GM19467 (cell line): Measurements from ENCODE around the gene RTF1.
"Not testable (repeated sequence)": the region's sequence is repeated elsewhere in the genome, so short reads cannot be mapped to it uniquely, and the experiment has no call there.

Experiments
- ATAC-seq: cut with Tn5 transposase; IDR thresholded peaks from one replicate; pipeline ENCODE4 v1.9.1; 2021; ENCODE audit warnings: mild to moderate bottlenecking, moderate library complexity; ENCODE audit not compliant: unreplicated experiment

Gene RTF1

DNA sequence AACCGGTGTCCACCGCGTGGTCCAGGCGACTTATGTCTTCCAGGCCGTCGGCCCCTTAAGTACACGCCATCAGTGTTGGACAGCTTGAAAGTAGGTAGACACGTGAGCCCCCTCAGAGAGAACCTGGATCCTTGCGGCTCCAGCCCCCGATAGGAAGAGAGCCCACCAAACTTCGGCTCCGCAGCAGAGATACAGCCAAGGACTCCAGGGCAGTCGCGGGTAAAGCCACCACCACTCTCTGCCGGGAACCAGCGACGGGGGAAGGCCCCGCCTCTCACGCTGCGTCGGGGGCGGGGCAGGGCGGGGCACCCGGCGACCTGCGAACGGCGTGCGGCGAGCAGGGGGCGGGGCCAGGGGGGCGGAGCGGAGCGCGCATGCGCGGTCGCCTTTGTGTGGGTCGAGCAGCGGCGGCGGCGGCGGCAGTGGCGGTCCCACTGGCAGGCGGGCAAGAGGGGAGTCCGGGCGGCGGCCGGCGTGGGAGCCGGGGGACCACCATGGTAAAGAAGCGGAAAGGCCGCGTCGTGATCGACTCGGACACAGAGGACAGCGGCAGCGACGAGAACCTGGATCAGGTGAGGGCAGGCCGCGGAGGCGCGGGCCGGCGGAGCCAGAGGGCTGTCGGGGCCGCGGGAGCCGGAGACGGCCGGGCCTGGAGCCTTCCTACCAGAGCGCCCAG, at the start of gene RTF1:
RTF1 (plus strand) TSS at position 354 of the 676 bp plus-strand sequence; CDS start at position 375, 21 bp downstream.
- peak; percentile 63 for ATAC-seq

DNA sequence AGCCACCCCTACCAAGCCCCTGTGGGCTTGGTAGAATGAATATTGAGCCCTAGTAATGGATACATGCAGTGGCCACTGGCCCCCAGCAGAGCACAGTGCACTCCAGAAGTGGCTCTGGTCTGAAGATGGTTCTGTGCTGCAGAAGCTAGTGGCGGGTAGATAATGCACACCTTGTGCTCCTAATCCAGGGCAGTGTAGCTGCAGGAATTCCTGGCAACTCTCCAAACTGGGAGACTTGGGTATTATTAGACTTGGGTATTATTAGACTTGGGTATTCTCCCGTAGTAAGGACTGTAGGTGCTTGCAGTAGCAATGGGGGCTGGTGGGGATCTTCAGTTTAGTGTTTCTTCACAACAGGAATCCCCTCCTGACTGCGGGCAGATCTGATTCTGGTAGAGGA, 49.5 kb upstream of the RTF1 start:
- ATAC-seq: no peak

DNA sequence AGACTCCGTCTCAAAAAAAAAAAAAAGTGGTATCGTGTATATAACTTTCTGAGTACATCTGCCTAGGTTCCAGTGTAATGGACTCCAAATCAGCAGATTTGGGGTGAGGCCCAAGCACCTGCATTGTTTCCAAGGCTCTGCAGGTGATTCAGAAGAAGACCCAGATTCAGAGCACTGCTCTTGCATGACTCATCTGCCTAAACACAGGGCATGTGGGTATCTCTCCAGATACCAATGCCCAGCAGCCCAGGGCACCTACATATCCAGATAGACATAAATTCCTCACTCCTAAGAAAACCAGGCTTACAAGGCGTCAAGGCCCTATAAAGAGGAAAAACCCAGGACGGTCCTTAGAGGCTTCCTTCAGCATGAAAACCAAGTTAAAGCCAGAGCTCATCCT, 38.9 kb upstream of the RTF1 start:
- no peak for ATAC-seq

DNA sequence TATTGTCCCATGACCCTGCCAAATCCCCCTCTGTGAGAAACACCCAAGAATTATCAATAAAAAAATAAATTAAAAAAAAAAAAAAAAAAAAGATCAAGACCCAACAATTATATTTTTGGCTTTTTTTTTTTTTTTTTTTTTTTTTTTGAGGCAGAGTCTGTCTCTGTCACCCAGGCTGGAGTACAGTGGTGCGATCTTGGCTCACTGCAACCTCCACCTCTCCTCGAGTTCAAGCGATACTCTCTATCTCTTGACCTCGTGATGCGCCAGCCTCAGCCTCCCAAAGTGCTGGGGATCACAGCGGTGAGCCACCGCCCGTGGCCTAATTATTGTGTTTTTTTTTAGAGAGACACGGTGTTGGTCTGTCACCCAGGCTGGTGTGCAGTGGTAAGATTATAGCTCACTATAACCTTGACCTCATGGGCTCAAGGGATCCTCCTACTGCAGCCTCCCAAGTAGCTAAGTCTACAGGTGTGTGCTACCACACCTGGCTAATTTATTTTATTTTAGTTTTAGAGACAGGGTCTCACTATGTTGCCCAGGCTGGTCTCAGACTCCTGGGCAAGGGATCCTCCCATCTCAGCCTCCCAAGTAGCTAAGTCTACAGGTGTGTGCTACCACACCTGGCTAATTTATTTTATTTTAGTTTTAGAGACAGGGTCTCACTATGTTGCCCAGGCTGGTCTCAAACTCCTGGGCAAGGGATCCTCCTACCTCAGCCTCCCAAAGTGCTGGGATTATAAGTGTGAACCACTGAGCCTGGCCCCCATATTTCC, 32.7 kb upstream of the RTF1 start:
- not testable (repeated sequence) for ATAC-seq

DNA sequence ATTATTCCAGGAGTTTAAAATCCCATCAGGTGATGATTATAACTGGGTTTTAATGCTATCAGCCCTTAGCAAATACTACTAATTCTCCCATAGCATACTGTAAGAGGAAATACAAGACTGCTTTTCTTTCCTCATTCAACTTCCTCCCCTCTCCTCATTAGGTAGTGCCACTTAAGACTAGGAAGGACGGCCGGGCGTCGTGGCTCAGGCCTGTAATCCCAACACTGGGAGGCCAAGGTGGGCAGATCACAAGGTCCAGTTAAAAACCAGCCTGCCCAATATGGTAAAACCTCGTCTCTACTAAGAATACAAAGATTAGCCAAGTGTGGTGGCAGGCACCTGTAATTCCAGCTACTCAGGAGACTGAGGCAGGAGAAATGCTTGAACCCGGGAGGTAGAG, 29.2 kb upstream of the RTF1 start:
- no peak for ATAC-seq

DNA sequence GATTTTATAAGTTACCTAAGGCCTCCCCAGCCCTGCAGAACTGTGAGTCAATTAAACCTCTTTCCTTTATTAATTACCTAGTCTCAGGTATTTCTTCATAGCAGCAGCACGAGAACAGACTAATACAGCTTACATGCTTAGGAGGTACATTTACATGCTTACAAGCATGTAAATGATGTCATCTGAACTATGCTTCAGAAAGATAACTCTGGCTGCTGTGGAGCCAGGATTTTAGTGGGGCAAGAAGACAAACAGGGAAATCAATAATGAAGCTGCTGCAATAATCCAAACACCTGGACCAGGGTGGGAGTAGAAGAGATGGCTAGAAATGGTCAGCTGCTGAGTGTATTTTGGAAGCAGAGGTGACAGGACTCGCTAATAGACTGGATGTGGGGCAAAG, 24.2 kb upstream of the RTF1 start:
- no peak for ATAC-seq

DNA sequence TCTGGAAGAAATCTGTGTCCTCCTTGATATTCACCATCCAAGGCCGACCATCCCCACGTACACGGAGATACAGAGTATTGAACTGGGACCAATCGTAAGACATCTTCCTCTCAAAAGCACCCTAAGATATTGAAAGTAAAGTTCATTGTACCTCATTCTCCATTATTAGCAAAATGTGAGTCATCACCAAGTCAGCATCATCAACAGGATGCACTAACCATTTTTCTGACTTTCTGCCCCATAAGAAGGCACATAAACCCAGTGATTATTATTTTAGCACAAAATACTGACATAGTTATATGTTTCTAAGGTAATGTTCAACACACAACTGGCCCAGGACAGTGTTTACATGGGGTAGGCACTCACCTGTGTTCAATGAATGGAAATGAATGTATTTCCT, 22.0 kb upstream of the RTF1 start:
- no peak for ATAC-seq

DNA sequence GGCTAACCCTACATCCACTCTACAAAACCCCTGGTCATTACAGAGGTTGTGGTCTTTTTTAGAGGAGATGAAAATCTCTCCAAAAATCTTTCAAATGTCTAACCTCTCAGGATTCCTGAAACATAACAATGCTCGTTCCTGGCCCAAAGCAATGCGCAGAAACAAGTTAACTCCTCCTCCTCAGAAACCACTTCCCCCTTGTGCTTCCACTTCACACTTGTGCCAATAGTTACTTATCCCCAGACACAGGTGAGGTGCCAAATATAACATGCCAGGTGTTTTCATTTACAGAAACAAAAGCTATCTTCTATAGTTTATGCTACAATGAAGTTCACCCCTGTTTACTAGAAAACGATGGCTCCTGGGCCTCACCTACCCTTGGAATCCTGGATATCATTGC, 20.8 kb upstream of the RTF1 start:
- no peak for ATAC-seq

DNA sequence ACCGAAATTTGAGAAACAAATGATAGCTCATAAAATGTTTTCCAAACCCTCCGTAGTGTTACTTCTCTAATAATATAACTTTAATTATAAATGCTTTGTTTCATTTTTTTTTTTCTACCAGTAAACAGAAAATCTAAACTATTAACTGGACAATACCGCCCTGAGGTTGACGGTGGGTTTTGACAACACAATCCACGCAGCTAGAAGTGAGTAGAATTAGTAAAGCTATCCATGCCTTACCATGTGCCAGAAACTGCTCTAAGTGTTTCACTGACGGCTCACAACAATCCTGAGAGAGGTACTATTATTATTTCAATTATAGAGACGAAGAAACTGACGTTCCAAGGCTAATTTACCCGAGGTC, 15.0 kb upstream of the RTF1 start:
- no peak for ATAC-seq

DNA sequence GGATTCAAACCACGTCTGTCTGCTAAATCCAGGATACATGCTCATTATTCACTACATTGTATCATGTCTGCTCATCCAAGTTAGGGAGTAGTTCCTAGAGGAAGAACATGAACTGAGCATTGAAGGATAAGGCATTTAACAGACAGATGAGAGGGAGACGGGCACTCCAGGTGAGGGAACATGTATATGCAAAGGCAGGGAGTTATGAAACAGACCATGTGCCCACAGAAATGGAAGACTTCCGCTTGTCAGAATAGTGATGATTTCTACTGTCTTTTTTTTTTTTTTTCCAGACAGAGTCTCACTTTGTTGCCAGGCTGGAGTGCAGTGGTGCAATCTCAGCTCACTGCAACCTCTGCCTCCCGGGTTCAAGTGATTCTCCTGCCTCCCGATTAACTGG, 9.6 kb upstream of the RTF1 start:
- ATAC-seq: no peak

DNA sequence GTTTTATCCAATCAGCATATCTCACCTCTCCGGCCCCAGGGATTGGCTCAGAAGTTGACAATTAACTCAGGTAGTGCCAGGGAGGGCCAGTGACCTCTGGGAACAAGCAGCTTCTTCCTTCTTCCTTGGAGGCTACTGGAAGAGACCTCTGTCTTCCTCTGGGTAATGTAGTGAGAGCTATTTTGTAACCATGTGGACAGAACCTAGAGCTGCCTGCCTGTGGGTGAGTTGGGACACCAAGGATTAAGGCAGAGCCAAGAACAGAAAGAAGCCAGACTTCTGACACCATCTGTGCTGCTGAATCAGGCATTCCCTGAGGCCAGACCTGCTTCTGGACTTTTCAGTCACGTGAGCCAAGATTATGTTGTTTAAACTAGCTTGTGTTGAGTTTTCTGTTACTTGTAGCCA, 8.7 kb upstream of the RTF1 start:
- no peak for ATAC-seq

DNA sequence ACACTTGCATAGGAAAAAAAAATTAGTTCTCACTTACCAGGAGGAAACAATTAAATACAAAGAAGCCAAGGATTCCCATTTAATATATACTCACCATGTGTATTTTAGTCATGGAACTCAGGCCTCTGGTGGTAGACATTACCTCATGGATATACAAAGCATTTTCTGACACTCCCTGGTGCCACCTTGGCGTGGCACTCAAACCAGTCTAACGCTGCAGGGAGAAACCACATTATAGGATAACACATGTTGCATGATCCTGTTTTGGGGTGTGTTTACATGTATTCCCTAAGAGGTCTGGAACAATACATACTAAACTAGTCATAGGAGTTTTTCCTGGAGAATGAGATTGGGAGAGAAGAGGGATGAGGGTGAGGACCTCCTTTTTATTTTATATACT, 5.9 kb upstream of the RTF1 start:
- ATAC-seq: no peak

DNA sequence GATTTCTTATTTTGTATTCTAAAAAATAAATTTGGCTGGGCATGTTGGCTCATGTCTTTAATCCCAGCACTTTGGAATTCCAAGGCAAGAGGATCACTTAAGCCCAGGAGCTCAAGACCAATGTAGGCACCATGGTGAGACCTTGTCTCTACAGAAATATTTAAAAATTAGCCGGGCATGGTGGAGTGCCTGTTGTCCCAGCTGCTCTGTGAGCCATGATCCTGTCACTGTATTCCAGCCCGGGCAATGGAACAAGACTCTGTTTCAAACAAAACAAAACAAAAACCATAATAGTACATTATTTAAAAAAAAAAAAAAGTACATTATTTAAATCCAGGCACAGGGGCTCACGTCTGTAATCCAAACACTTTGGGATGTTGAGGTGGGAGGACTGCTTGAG, 5.5 kb upstream of the RTF1 start:
- ATAC-seq: no peak

DNA sequence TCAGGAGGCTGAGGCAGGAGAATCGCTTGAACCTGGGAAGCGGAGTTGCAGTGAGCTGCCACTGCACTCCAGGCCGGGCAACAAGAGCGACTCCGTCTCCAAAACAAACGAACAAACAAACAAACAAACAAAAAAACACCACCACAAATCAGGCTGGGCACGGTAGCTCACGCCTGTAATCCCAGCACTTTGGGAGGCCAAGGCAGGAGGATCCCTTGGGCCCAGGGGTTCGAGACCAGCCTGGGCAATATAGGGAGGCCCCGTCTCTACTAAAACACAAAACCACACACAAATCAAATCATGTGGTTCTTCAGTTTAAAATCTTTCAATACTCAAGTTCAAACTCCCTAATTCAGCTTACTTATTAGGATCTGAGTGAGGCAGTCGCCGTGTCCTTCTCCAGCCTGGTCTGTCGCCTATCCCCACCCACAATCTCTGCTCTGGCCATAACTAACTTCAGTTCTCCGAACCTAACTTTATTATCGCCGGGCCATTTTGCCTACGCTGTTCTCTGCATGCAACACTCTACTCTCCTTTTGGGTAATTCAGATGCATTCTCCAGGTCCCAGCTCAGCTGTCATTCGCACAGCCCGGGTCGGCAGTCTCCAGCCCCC, 660 bp upstream of the RTF1 start:
- peak; percentile 2 for ATAC-seq

DNA sequence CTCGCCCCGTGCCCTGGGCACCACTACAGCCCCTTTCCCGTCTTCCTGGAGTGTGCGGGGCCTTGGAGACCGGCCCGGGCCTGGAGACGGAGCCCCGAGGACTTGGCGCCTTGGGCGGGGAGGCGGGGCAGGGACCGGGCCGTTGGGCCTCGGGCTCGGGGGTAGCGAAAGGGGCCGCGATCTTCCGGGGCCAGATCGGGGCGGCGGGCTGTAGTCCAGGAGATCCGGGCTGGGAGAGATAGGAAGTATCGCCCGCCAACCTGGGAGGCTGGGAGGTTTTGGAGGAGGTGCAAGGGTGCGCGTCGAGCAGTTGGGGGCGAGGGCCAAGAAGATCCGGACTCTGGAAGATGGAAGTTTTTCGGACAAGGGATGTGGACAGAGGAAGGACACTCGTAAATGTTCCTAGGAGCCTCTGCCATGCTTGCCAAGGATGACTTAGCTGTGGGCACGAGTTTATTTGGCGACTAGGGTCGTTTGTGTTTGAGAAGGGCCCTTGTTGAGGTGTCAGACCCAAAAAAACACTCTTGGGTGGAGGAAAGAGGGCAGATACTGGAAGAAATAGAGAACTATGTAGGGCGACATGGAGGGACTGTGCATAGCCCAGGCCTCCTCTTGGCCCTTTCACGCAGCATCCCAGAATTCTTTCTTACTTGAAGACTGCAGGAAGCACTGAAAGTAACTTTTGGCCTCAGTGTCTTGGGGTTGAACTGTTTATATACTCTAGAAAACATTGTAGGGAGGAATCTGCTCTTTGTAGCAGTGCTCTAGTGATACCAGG, 712 bp downstream of the RTF1 start:
- ATAC-seq: peak; percentile 35

DNA sequence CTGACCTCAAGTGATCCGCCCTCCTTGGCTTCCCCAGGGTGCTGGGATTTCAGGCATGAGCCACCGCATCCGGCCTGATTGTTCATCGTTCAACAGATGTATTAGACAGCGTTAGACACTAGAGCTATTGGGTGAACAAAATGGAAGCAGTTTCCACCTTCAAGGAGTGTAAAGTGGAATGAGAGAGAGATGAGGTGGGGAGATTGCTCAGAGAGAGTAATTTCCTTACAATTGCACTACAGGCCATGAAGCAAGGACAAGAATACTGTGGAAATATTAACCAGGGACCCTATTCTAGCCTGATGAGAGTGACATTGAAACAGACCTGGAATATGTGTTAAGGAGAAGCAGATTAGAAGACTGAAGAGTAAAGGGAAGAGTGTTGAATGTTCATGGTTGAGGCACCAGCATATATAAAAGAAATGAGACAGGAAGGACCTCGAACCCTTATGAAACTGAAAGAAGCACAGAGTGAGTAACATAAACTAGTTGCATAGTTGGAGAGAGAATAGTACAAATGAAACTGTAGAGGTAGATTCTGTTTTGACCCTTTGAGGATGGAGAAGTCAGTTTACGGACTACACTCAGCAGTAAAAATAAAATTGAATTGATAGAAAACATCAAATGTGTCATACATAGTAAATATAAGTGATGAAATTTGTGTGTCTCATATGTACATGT, 7.2 kb downstream of the RTF1 start:
- ATAC-seq: no peak

DNA sequence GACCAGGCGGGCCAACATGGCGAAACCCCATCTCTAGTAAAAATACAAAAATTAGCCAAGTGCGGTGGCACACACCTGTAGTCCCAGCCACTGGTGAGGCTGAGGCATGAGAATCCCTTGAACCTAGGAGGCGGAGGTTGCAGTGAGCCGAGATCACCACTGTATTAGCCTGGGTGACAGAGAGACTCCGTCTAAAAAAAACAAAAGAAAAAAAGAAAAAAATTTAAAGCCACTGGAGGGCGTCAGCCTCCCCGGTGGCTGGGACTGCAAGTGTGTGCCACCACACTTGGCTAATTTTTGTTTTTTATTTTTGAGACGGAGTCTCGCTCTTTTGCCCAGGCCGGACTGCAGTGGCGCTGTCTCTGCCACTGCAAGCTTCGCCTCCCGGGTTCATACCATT, 7.9 kb downstream of the RTF1 start:
- ATAC-seq: no peak

DNA sequence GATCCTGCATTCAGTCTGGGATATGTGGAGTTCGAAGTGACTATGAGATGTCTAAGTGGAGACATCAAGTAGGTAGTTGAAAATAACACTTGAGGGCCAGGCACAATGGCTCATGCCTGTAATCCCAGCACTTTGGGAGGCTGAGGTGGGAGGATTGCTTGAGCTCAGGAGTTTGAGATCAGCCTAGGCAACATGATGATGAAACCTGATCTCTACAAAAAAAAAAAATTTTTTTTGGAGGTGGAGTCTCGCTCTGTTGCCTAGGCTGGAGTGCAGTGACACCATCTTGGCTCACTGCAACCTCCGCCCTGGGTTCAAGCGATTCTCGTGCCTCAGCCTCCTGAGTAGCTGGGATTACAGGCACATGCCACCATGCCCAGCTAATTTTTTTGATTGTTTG, 9.0 kb downstream of the RTF1 start:
- ATAC-seq: not testable (repeated sequence)

DNA sequence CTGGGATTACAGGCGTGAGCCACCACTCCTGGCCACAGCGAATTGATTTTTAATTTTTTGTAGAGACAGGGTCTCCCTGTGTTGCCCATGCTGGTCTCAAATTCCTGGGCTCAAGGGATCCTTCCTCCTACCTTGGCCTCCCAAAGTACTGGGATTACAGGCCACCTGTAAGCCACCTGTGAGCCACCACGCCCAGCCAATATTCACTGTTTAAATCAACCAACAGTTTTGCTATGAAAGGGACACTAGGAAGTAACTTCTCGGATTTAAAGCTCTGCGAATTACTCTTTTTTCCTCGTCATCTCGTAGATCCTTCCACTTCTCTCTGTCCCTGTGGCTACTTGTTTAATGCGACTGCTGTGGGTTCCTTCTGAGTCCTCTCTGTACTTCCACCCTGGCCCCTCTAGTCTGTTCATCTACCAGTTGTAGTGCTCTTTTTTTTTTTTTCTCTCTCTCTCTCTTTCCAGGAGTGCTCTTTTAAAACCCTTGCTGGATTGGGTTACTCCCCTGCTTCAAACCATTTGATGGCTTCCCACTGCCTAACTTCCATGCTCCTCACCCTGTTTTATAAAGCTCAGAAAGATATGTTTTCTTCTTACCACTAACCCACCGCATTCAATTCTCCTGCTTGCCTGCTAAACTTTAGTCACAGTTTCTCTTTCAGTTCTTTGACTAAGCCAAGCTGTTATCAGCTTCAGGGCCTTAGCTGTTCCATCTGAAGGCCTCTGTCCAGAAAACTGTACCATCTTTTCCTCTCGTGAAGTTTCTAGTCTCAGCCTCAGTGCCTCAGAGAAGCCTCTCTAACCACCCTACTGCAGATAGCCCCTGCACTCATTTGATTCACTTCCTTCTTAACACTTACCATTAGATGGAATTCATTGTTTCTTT, 12.4 kb downstream of the RTF1 start:
- ATAC-seq: no peak
